GM12878 (cell line): ENCODE measurements around the gene CFAP161. TPM values are rescaled to one million over a fixed set of nuclear protein-coding genes. Genes with fewer than 3 reads are reported as not detected.

Source experiments
- ATAC-seq: fragments of 200-7000 bp; cut with Tn5 transposase; 3 replicates; pipeline ENCODE4 v1.9.1; 2020; ENCODE audit warnings: mild to moderate bottlenecking, moderate library complexity
- BruUV-seq: library from RNA; stranded (reverse); fragments of 400-500 nt; replicated peaks from 2 replicates; lab custom pipeline; 2021; lab: Mats Ljungman, UMichigan
- CTCF ChIA-PET: fragments of 300-600 bp; sonication (Branson Sonifier 250); formaldehyde crosslinking; extraction: SDS; loops from one replicate; lab custom pipeline; 2021; ENCODE audit warnings: inconsistent platforms; lab: Yijun Ruan, JAX
- POLR2A ChIA-PET: fragments of 350-600 bp; formaldehyde crosslinking; extraction: SDS; loops from one replicate; lab custom pipeline; 2021; ENCODE audit warnings: inconsistent platforms; lab: Charles Lee
- RAD21 ChIA-PET: fragments of 300-600 bp; sonication (Branson Sonifier 250); formaldehyde crosslinking; loops from one replicate; lab custom pipeline; 2023; ENCODE audit warnings: antibody characterized with exemption; ENCODE audit not compliant: unreplicated experiment; lab: Charles Lee
- SMC1A ChIA-PET: fragments of 300-600 bp; sonication (Branson Sonifier 250); formaldehyde crosslinking; loops from one replicate; lab custom pipeline; 2023; ENCODE audit not compliant: unreplicated experiment, uncharacterized antibody; lab: Charles Lee
- DNase-seq: peaks from one replicate; pipeline ENCODE4 v3.0.0-alpha.2; 2011; ENCODE audit warnings: low read depth, low spot score
- FAIRE-seq: peaks from 3 replicates; lab custom pipeline; 2011; peaks lifted over from hg19 to GRCh38; lab: Jason Lieb, UNC
- H2AFZ ChIP-seq: 2 replicates; pipeline ENCODE4 v1.6.0; 2011; ENCODE audit warnings: low read depth, low read length, control low read depth; ENCODE audit not compliant: control insufficient read depth
- H3K27ac ChIP-seq: 2 replicates; pipeline ENCODE4 v1.5.1; 2011; ENCODE audit warnings: control low read depth; ENCODE audit not compliant: control insufficient read depth, insufficient read depth
- H3K27me3 ChIP-seq, 2 experiments: replicated peaks in 1 of 2; 2 replicates each; pipeline versions ENCODE4 v1.6.0 to v1.6.1; 2011; ENCODE audit warnings: low read length in 1 of 2; ENCODE audit not compliant: control insufficient read depth in 2 of 2, insufficient read depth in 2 of 2
- H3K36me3 ChIP-seq, 2 experiments: 2 replicates each; pipeline ENCODE4 v1.5.1; 2011; ENCODE audit warnings: low read length in 1 of 2; ENCODE audit not compliant: control insufficient read depth in 2 of 2, insufficient read depth in 2 of 2
- H3K4me1 ChIP-seq: 2 replicates; pipeline ENCODE4 v1.6.1; 2011; ENCODE audit warnings: mild to moderate bottlenecking, low read length, moderate library complexity, mixed read lengths; ENCODE audit not compliant: control insufficient read depth, insufficient read depth
- H3K4me2 ChIP-seq: 2 replicates; pipeline ENCODE4 v1.6.0; 2011; ENCODE audit warnings: control low read depth; ENCODE audit not compliant: control insufficient read depth, insufficient read depth
- H3K4me3 ChIP-seq: fragments of 200-600 bp; sonication (generic); 2 replicates; pipeline ENCODE4 v1.5.1; 2016
- H3K79me2 ChIP-seq: 2 replicates; pipeline ENCODE4 v1.6.0; 2011; ENCODE audit warnings: low read length; ENCODE audit not compliant: control insufficient read depth, insufficient read depth
- H3K9ac ChIP-seq: 2 replicates; pipeline ENCODE4 v1.8.0; 2011; ENCODE audit warnings: low read length, control low read depth, mixed read lengths; ENCODE audit not compliant: control insufficient read depth, insufficient read depth
- H3K9me3 ChIP-seq: replicated peaks from 3 replicates; pipeline ENCODE4 v1.5.1; 2011; ENCODE audit warnings: mild to moderate bottlenecking, low read length; ENCODE audit not compliant: control insufficient read depth, insufficient read depth
- H4K20me1 ChIP-seq: 2 replicates; pipeline ENCODE4 v1.6.0; 2011; ENCODE audit not compliant: control insufficient read depth, insufficient read depth
- ATF2 ChIP-seq: IDR thresholded peaks from 2 replicates; pipeline ENCODE4 v1.6.1; 2012; ENCODE audit warnings: low read length, inconsistent platforms
- ATF3 ChIP-seq: IDR thresholded peaks from 2 replicates; pipeline ENCODE4 v1.6.1; 2011; ENCODE audit warnings: low read depth, mild to moderate bottlenecking, low read length, moderate library complexity, borderline replicate concordance; ENCODE audit errors: extremely low read depth
- CUX1 ChIP-seq: IDR thresholded peaks from 2 replicates; pipeline ENCODE4 v1.6.1; 2012; ENCODE audit warnings: improper control_type of control experiment, low read depth, low read length; ENCODE audit not compliant: insufficient replicate concordance
- E2F8 ChIP-seq: fragments of 450-650 bp; IDR thresholded peaks from 2 replicates; pipeline ENCODE4 v1.6.1; 2018; ENCODE audit warnings: mild to moderate bottlenecking, low read depth, moderate library complexity; ENCODE audit not compliant: partially characterized antibody
- IRF5 ChIP-seq: fragments of 450-650 bp; IDR thresholded peaks from 2 replicates; pipeline ENCODE4 v1.6.1; 2017; ENCODE audit warnings: borderline replicate concordance
- MAX ChIP-seq: IDR thresholded peaks from 2 replicates; pipeline ENCODE4 v1.6.1; 2012; ENCODE audit warnings: low read depth, low read length, improper control_type of control experiment
- SREBF2 ChIP-seq: IDR thresholded peaks from 2 replicates; pipeline ENCODE4 v1.6.1; 2012; ENCODE audit warnings: mild to moderate bottlenecking, low read length
- WGBS: methylation state at CpG from one replicate; pipeline ENCODE4 v1.1.6; 2016; ENCODE audit warnings: low lambda C conversion rate; ENCODE audit not compliant: insufficient replicate concordance, insufficient coverage; ENCODE audit errors: missing lambda C conversion rate; 5-methylcytosine and 5-hydroxymethylcytosine counted together
- in situ Hi-C: fragments of 300-500 bp; cut with MboI; formaldehyde crosslinking; loops from 9 replicates; pipeline ENCODE4 v1.14.3; 2018; ENCODE audit warnings: mixed read lengths
- intact Hi-C: fragments of 100-400 bp; cut with micrococcal nuclease; formaldehyde crosslinking; loops from one replicate; pipeline ENCODE4 v1.14.2; 2022; ENCODE audit not compliant: unreplicated experiment
- polyA plus RNA-seq, 11 experiments: library from polyadenylated mRNA; depleted of rRNA in 4 of 11; unstranded in 6 of 11; stranded (reverse) in 5 of 11; fragments of >200 nt; fragmentation: Nextera tagmentation in 4 of 11; fragmentation: Illumina TruSeq in 1 of 11; extraction: Ambion mirVana in 4 of 11; extraction: Trizol in 1 of 11; gene quantifications; 1 replicate in 1 of 11; 2 replicates in 10 of 11; pipeline versions ENCODE4 v1.2.1 to v1.2.3, GENCODE V29; 2011 to 2016; ENCODE audit warnings: inconsistent platforms in 2 of 11, missing spikeins in 2 of 11, low read depth in 1 of 11
- total RNA-seq, 4 experiments: library from RNA; depleted of rRNA in 3 of 4; stranded (reverse); fragments of >200 nt in 3 of 4; fragmentation: Illumina TruSeq in 1 of 4; extraction: Trizol in 1 of 4; gene quantifications; 2 replicates each; pipeline versions ENCODE4 v1.2.1 to v1.2.3, GENCODE V29; 2013 to 2021

The CFAP161 gene
- total and polyA plus RNA-seq, 10 of the 15 experiments (the other 5 are each of a cell fraction or from before 2014, with no cell fraction given), result 0.31 TPM; not detected in 9

- TF ChIP-seq CUX1, result no peak
Observed at GRCh38 chr15:81161160-81161673, 27.1 kb downstream of the CFAP161 start (continued).

- no peak for DNase-seq
- H3K4me3 ChIP-seq, result no peak overlapping the region
- in situ Hi-C loops, result no loop called here
Observed at GRCh38 chr15:81161851-81162250, 27.8 kb downstream of the CFAP161 start.

More at GRCh38 chr15:81161851-81162250, 27.8 kb downstream of the CFAP161 start:
- Histone ChIP-seq H3K9me3 (no peaks in the 10 kb centered on the region), H3K4me2 (peak overlapping the region; percentile 19), H4K20me1 (no peaks in the 10 kb centered on the region), H3K27ac (no peak overlapping the region), H3K9ac (no peak overlapping the region), H3K79me2 (no peaks in the 10 kb centered on the region), H3K4me1 (peaks cover 3% of the 10 kb centered on the region), H3K36me3 (no peaks in the 10 kb centered on the region), H2AFZ (no peak overlapping the region), H3K27me3 (no peaks in the 10 kb centered on the region; a peak in 1 of 4 replicates)
- TF ChIP-seq MAX (no peak), E2F8 (no peak), IRF5 (no peak), ATF2 (no peak), SREBF2 (no peak), ATF3 (no peak)
- ATAC-seq (no peak; the same call in 2 of the 3 replicates), FAIRE-seq (no peak)
- ChIA-PET SMC1A (interaction anchor here (1.4 kb wide), 1 partner anchor 9 kb away, joined by 3 read pairs; no protein-coding TSS in a partner anchor), RAD21 (interaction anchor here (1.2 kb wide), 1 partner anchor 104 kb away, joined by 6 read pairs; no protein-coding TSS in a partner anchor), CTCF (interaction anchor here (3.6 kb wide), 1 partner anchor 105 kb away, joined by 21 read pairs; no protein-coding TSS in a partner anchor), POLR2A (no interaction called here)
- intact Hi-C loops, result no loop called here
- BruUV-seq, result no TSS peak
- WGBS, result 23% methylated on average over 7 of the region's 7 CpGs
